ENCODE results near the gene CAMKMT. TPM values are rescaled to one million over a fixed set of nuclear protein-coding genes. Genes with fewer than 3 reads are reported as not detected.

CAMKMT gene
- total RNA-seq, 1 experiment from 2014 or later, result 17.4 TPM

DNA sequence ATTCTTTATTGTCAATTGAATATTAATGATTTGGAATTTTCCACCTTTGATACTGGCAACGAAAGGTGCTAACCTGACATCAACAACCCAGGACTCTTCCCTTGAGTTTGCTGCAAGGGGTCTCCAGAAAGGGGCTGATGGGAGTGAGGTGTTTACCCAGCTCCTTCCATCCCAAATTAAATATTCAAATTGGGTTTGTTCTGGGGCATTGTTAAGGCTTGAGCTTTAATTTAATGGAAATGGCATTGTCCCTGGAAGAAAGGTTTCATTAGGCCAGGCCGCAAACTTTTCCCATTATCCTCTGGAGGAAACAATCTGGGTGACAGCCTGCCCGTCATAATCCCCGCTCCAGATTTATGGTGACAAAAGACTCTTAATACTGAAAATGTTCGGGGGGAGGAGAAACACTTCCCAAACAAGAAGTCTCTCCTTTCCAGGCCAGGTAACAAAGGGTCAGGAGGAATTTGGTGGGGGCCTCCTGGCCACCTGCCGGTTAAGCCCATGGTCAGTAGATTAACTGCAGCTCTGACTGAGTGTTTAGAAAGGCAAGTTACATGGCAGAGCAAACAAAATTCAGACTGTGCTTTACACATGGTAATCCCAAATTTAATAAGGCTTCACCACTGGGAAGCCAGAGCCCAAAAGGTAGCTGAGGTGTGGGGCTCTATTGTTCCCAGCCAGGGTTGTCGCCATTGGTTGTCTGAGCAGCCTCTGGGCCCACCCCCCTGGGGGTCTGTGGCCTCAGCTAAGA, 428.4 kb downstream of the CAMKMT start:
- no peak overlapping the region for H2AFZ ChIP-seq (ENCODE audit: low read length)
- DNase-seq, result peak; percentile 50
- H3K79me1 ChIP-seq (ENCODE audit: insufficient read depth, low read depth, low read length, poor library complexity, severe bottlenecking), result no peaks in the 10 kb centered on the region
- H2BK15ac ChIP-seq (ENCODE audit: low read depth, low read length), result no peak overlapping the region
- no peak overlapping the region for H3K4me2 ChIP-seq (ENCODE audit: insufficient read depth, insufficient read length, low read length)
- H3K56ac ChIP-seq (ENCODE audit: insufficient read length, low read depth, low read length), result no peak overlapping the region
- H4K20me1 ChIP-seq (ENCODE audit: control insufficient read depth, insufficient read depth, insufficient read length), result no peaks in the 10 kb centered on the region
- H2BK12ac ChIP-seq (ENCODE audit: insufficient read length, low read depth, low read length), result no peak overlapping the region
- no peak overlapping the region for H4K8ac ChIP-seq (replicated peaks; ENCODE audit: insufficient read length, low read depth, low read length)
- no peak overlapping the region for H3T11ph ChIP-seq (ENCODE audit: low read length)
- H3K9ac ChIP-seq (ENCODE audit: extremely low read depth, insufficient read length, low read length), result no peak overlapping the region
- Mint-ChIP-seq H3K27me3 (ENCODE audit: low read depth) (peaks cover 11% of the 10 kb centered on the region), H3K27ac (peak overlapping the region; percentile 93 to 99 (median 98)), H3K9me3 (peaks cover 10 to 18% of the 10 kb centered on the region in 2 experiments), H3K4me1 (peaks cover 52 to 55% of the 10 kb centered on the region in 2 experiments), H3K4me3 (peak overlapping the region; percentile 10 to 33; a peak in 3 of 5 replicates), H3K36me3 (ENCODE audit: insufficient read depth in 1 of 3, low read depth in 3 of 3) (peaks cover 4 to 27% (median 5%) of the 10 kb centered on the region in 3 experiments; a peak in 6 of 7 replicates)
- no CpG with 5 or more reads among the region's 7 CpGs for WGBS (ENCODE audit: extremely low coverage, insufficient read length, low lambda C conversion rate)
- peak overlapping the region; percentile 35 for H3K27ac ChIP-seq (ENCODE audit: insufficient read length, low read depth, low read length)
- H3K27me3 ChIP-seq (ENCODE audit: insufficient read depth, low read length), result no peaks in the 10 kb centered on the region
- peaks cover 3% of the 10 kb centered on the region; the same call in 1 of the 2 replicates for H3K4me1 ChIP-seq (ENCODE audit: insufficient read depth, low read length)
- H3K23ac ChIP-seq (ENCODE audit: insufficient read length, low read depth, low read length), result no peak overlapping the region
- no peak overlapping the region for H2BK5ac ChIP-seq (ENCODE audit: insufficient read length, low read length)
- TF ChIP-seq, protein P1, sequence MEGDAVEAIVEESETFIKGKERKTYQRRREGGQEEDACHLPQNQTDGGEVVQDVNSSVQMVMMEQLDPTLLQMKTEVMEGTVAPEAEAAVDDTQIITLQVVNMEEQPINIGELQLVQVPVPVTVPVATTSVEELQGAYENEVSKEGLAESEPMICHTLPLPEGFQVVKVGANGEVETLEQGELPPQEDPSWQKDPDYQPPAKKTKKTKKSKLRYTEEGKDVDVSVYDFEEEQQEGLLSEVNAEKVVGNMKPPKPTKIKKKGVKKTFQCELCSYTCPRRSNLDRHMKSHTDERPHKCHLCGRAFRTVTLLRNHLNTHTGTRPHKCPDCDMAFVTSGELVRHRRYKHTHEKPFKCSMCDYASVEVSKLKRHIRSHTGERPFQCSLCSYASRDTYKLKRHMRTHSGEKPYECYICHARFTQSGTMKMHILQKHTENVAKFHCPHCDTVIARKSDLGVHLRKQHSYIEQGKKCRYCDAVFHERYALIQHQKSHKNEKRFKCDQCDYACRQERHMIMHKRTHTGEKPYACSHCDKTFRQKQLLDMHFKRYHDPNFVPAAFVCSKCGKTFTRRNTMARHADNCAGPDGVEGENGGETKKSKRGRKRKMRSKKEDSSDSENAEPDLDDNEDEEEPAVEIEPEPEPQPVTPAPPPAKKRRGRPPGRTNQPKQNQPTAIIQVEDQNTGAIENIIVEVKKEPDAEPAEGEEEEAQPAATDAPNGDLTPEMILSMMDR (conservative IDR thresholded peaks at IDR 0.05), result 0 out of 3 replicates have a peak, but pooled peaks have one; percentile 19
- H4K5ac ChIP-seq (ENCODE audit: insufficient read length, low read depth, low read length), result no peak overlapping the region
- H2BK120ac ChIP-seq (ENCODE audit: low read depth, low read length, poor library complexity, severe bottlenecking), result no peak overlapping the region
- no peak overlapping the region for H2AK5ac ChIP-seq (ENCODE audit: insufficient read length, low read length)
- no peaks in the 10 kb centered on the region for H3K23me2 ChIP-seq (ENCODE audit: insufficient read length, low read depth, low read length, poor library complexity, severe bottlenecking)
- no peak overlapping the region for H2BK20ac ChIP-seq (ENCODE audit: low read depth, low read length, poor library complexity, severe bottlenecking)
- H3K18ac ChIP-seq (ENCODE audit: insufficient read length, low read depth, low read length), result no peak overlapping the region
- H4K91ac ChIP-seq (ENCODE audit: insufficient read length, low read depth, low read length), result no peak overlapping the region
- H3K79me2 ChIP-seq (ENCODE audit: insufficient read depth, low read length), result no peaks in the 10 kb centered on the region
- no peak overlapping the region for H3K4ac ChIP-seq (ENCODE audit: low read depth, low read length)
- no peak overlapping the region for H3K14ac ChIP-seq (ENCODE audit: insufficient read depth, low read length)
- no peaks in the 10 kb centered on the region for H3K9me3 ChIP-seq (ENCODE audit: control insufficient read depth, low read depth, low read length)

All from H9 (cell line).